GM19324 (cell line): ENCODE data around the gene TOP3A.

Experiments
- ATAC-seq: cut with Tn5 transposase; IDR thresholded peaks from one replicate; pipeline ENCODE4 v1.9.1; 2021; ENCODE audit warnings: mild to moderate bottlenecking, moderate library complexity; ENCODE audit not compliant: unreplicated experiment, low FRiP score

TOP3A gene

DNA sequence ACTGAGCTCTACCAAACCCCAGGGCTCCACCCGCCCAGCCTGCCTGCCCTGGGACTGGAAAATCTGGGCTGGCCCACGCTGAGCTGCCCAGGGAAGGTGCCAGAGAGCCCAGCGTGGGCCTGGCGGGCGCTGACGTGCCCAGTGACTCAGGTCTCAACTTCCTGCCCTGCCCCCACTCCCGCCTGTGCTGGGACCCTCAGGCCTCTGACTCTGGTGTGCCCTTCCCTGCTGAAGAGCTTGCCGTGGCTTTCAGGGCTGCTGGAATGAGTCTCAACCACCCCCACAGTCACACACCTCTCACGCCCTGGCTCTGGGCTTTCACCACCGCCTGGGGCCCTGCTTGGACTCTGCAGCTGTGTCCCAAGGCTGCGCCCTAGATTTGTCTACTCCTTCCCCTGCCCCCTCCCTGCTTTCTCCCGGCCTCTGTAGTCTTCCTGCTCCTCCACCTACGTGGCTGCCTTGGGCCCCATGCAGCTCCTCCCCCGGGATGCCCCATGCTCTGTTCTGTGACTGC is 79.0 kb downstream of the TOP3A start:
- ATAC-seq, result no peak

GRCh38 chr17:18234853-18235380 is 79.9 kb downstream of the TOP3A start:
- ATAC-seq, result no peak

GRCh38 chr17:18233803-18234518 is 80.8 kb downstream of the TOP3A start:
- no peak for ATAC-seq

DNA sequence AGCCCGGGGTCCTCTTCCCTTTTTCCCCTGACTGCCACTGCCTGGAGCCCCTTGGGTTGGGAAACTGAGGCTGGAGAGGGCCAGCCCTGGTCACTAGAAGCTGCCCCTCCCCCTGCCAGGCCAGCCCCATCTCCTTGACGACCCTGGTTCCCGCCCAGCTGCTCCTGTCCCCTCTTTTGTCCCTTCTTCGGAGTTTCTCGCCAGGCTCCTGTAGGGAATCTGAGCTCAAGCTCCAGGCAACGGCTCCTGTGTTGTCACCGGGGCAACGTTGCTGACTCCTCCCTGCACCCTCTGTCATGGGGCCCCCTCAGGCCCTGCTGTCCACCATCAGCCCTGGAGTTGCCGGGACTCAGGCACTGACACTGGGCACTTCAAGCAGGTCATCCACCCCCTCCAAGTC is 83.6 kb downstream of the TOP3A start:
- ATAC-seq, result no peak

DNA sequence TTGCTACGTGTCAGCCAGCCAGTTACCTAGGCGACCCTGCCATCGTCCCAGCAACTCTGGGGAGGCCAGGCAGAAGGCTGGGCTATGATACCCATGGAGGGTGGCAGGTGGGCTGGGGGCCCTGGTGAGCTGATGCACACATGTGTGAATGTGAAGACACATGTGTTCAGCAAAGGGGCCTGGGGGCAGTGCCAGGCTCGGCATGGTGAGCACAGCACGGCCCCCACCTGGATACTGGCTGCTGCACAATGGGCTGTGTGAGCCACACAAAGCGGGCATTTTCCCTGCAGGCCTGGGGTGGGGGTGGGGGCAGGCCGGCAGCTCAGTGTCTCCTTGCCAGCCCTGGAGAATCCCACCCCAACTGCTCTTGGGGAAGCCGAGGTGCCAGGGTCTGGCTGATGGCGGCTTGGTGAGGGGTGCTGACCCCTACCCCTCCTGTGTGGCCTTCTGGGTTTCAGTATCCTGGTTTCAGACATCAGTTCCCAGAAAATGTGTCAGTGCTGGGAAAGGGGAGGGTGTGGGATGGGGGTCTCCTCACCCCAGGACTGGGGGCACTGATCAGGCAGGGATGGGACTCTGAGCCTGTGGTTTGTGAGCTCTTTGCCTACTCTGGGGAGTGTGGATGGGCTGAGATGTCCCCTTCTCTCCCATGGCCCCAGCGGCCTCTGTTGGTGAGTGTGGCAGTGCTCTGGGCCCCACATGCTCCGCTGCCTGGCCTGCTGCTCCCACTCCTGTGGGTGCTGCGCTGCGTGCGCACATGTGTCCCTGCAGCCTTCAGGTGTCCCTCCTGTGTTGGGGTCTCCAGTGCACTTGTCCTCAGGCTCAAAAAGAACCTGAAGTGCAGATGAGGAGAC is 84.3 kb downstream of the TOP3A start:
- ATAC-seq, result no peak

GRCh38 chr17:18229771-18230170 is 85.0 kb downstream of the TOP3A start:
- ATAC-seq, result no peak

DNA sequence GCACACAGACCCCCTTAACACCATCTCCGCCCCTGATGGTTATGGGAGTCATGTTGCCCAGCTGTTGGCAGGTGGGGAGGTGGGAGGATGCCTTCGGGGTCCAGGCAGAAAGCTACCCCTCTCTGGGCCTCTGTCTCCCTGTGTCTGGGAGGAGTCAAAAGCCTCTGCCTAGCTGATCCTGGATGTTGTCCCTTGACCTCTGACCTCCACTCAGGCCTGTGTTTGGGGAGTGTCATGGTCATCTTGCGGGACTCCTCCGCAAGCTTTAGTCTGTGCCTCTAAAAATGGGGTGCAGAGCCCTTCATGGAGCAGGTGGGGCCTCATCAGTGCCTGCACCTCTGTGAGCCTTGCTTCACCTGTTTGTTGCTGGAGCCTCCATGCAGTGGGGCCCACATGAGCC is 85.5 kb downstream of the TOP3A start:
- ATAC-seq, result no peak

GRCh38 chr17:18228176-18228682 is 86.6 kb downstream of the TOP3A start:
- no peak for ATAC-seq

- ATAC-seq, result no peak
These were observed 87.2 kb downstream of the TOP3A start for GRCh38 chr17:18227635-18228034.

DNA sequence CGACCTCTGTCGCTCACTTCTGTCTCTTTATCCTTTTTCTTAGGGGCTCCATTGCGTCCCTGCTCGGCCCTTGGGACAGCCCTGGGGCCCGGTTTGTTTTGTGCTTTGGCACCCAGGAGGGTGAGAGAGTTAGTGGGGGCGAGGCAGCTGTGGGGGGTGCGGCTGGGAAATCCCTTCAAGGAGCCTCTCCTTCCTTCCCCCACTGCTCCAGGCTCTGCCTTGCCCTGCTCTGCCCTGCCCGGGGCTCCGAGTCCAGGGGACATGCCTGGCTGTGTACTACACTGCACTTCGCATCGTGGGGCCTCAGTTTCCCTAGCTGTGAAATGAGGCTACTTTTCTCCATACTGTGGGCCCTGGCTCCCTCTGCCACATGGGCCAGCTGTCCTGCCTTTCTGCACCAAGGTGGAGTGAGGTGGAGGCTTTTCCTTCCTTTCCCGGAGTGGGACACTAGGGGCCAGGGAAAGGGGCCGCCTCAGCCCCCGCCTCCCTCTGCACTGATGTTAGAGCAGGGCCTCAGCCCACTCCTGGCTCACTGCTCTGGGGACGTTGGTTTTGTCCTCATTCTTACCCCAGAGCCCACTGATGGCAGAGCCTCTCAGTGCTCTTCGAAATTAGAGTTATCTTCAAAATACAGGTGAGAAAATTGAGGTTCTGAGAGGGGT is 88.4 kb downstream of the TOP3A start:
- no peak for ATAC-seq

GRCh38 chr17:18225642-18226283 is 89.0 kb downstream of the TOP3A start:
- peak; percentile 31 for ATAC-seq

DNA sequence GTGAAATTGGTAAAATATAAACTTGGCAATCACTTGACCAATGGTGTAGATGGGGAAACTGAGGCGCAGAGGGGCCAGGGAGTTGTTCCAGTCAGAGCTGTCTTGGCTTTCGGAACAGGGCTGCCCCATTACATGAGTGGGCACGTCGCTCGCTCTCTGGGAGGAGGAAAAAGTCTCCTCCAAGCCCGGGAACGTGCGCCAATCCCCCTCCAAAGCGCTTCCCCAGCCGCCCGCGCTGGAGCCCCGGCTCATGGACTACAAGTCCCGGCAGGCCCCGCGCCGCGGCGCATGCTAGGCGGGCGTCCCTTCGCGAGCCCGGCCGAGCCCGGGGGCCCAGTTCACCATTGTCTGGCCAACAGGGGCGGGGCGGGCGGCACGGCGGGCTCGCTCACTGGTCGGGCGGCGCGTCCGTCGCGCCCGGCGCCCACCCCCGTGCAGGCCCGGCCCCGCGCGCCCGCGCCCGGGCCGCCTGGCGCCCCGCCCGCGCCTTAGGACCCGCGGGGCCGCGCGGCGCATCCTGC is 89.6 kb downstream of the TOP3A start, which contains the start of gene LLGL1:
LLGL1 (plus strand) TSS at position 515 of the 521 bp plus-strand sequence. CDS start 48 bp downstream, outside the sequence.
- peak; percentile 91 for ATAC-seq

- no peak for ATAC-seq
These were observed 90.2 kb downstream of the TOP3A start for GRCh38 chr17:18224387-18225120.

- ATAC-seq, result no peak
These were observed 90.8 kb downstream of the TOP3A start for GRCh38 chr17:18224053-18224386.
